Measurements from ENCODE around the gene SLC27A1. TPM values are rescaled to one million over a fixed set of nuclear protein-coding genes. Genes with fewer than 3 reads are reported as not detected.

The SLC27A1 gene
- total and polyA plus RNA-seq, 2 experiments from 2014 or later, result 3.5 to 11.6 TPM

- TF ChIP-seq ZNF462 (CRISPR knock-in tag; IDR thresholded peaks at IDR 0.05) (no peak), ZNF114 (CRISPR knock-in tag; IDR thresholded peaks at IDR 0.05) (no peak), NANOG (IDR thresholded peaks at IDR 0.05; ENCODE audit: borderline replicate concordance) (no peak), POLR2AphosphoS5 (IDR thresholded peaks at IDR 0.05; ENCODE audit: low read depth) (no peak)
These were observed 15.7 kb upstream of the SLC27A1 start (continued) for GRCh38 chr19:17454576-17455071.

GRCh38 chr19:17455308-17456123 lies 14.8 kb upstream of the SLC27A1 start:
- H4K20me1 ChIP-seq (replicated peaks; ENCODE audit: insufficient read depth), result no peaks in the 10 kb centered on the region
- ATAC-seq (peak; percentile 40), DNase-seq (ENCODE audit: low spot score) (peak; percentile 55)
- no peaks in the 10 kb centered on the region for H3K9me2 ChIP-seq (ENCODE audit: insufficient read depth)
- peak overlapping the region; percentile 69 for H3K4me2 ChIP-seq
- Mint-ChIP-seq H3K4me1 (peaks cover 10% of the 10 kb centered on the region), H3K9me3 (peaks cover 4% of the 10 kb centered on the region; the same call in 1 of the 3 replicates), H3K27me3 (ENCODE audit: insufficient read depth, low read depth, poor library complexity) (peaks cover 27% of the 10 kb centered on the region), H3K27ac (no peak overlapping the region), H3K36me3 (ENCODE audit: low read depth) (no peaks in the 10 kb centered on the region; the same call in 2 of the 3 replicates), H3K4me3 (peak overlapping the region; percentile 60)
- H3K79me2 ChIP-seq (replicated peaks; ENCODE audit: insufficient read depth), result no peaks in the 10 kb centered on the region
- H3F3A ChIP-seq (replicated peaks; ENCODE audit: low read depth), result peaks cover 3% of the 10 kb centered on the region; the same call in 1 of the 2 replicates
- H3K27ac ChIP-seq (ENCODE audit: low read depth), result no peak overlapping the region
- H3K4me3 ChIP-seq, result peak overlapping the region; percentile 46
- peaks cover 43% of the 10 kb centered on the region for H3K27me3 ChIP-seq (ENCODE audit: insufficient read depth)
- no peak for TF ChIP-seq EZH2 (IDR thresholded peaks at IDR 0.05; ENCODE audit: low read depth, unreplicated experiment)
- TF ChIP-seq JUNB (IDR thresholded peaks at IDR 0.05; ENCODE audit: unreplicated experiment), result no peak
- TF ChIP-seq EZH2phosphoT487 (IDR thresholded peaks at IDR 0.05; ENCODE audit: unreplicated experiment), result no peak
- peaks cover 12% of the 10 kb centered on the region for H3K4me1 ChIP-seq (ENCODE audit: insufficient read depth)
- peak overlapping the region; percentile 38; the same call in 1 of the 2 replicates for H2AFZ ChIP-seq
- no peaks in the 10 kb centered on the region for H3K36me3 ChIP-seq (ENCODE audit: insufficient read depth)
